Smooth muscle cell (in vitro differentiated cells): ENCODE results near the gene CNTN5. TPM values are rescaled to one million over a fixed set of nuclear protein-coding genes. Genes with fewer than 3 reads are reported as not detected.

Experiments
- DNase-seq: peaks from one replicate; lab custom pipeline; 2025; ENCODE audit not compliant: unreplicated experiment; lab: John Stamatoyannopoulos, UW
- H2AFZ ChIP-seq: fragments of 200-600 bp; sonication (generic); 2 replicates; pipeline ENCODE4 v1.6.0; 2016; ENCODE audit warnings: antibody characterized with exemption, low read depth, mild to moderate bottlenecking
- H3F3A ChIP-seq: fragments of 200-600 bp; sonication (generic); 2 replicates; pipeline ENCODE4 v1.6.0; 2017; ENCODE audit warnings: antibody characterized with exemption, low read depth
- H3K27ac ChIP-seq: fragments of 200-600 bp; sonication (generic); 2 replicates; pipeline ENCODE4 v1.5.1; 2016; ENCODE audit warnings: low read depth, mild to moderate bottlenecking
- H3K27me3 ChIP-seq: fragments of 200-600 bp; sonication (generic); 2 replicates; pipeline ENCODE4 v1.6.1; 2016; ENCODE audit warnings: low read depth, mild to moderate bottlenecking
- H3K36me3 ChIP-seq: fragments of 200-600 bp; sonication (generic); 2 replicates; pipeline ENCODE4 v1.5.1; 2016; ENCODE audit warnings: low read depth
- H3K4me1 ChIP-seq: fragments of 200-600 bp; sonication (generic); 2 replicates; pipeline ENCODE4 v1.5.1; 2016; ENCODE audit warnings: low read depth
- H3K4me2 ChIP-seq: fragments of 200-600 bp; sonication (generic); 2 replicates; pipeline ENCODE4 v1.6.0; 2016; ENCODE audit warnings: mild to moderate bottlenecking
- H3K4me3 ChIP-seq: fragments of 200-600 bp; sonication (generic); 2 replicates; pipeline ENCODE4 v1.5.1; 2016; ENCODE audit warnings: mild to moderate bottlenecking
- H3K79me2 ChIP-seq: fragments of 200-600 bp; sonication (generic); 2 replicates; pipeline ENCODE4 v1.6.0; 2016; ENCODE audit warnings: low read depth, mild to moderate bottlenecking
- H3K9ac ChIP-seq: fragments of 200-600 bp; sonication (generic); 2 replicates; pipeline ENCODE4 v1.6.0; 2016; ENCODE audit warnings: low read depth
- H3K9me3 ChIP-seq: fragments of 200-600 bp; sonication (generic); replicated peaks from 2 replicates; pipeline ENCODE4 v1.5.1; 2016; ENCODE audit warnings: low read depth
- H4K20me1 ChIP-seq: fragments of 200-600 bp; sonication (generic); 2 replicates; pipeline ENCODE4 v1.6.0; 2016; ENCODE audit warnings: low read depth
- WGBS: methylation state at CpG from one replicate; pipeline ENCODE4 v1.1.7; 2016; ENCODE audit warnings: low lambda C conversion rate; 5-methylcytosine and 5-hydroxymethylcytosine counted together
- polyA plus RNA-seq: library from polyadenylated mRNA; unstranded; fragments of >200 nt; fragmentation: Nextera tagmentation; extraction: Ambion mirVana; gene quantifications from 2 replicates; pipeline ENCODE4 v1.2.1, GENCODE V29; 2016
- total RNA-seq: library from RNA; depleted of rRNA; stranded (reverse); fragments of >200 nt; gene quantifications from 2 replicates; pipeline ENCODE4 v1.2.3, GENCODE V29; 2014
- TF ChIP-seq, protein P1 (sequence below): fragments of 200-600 bp; sonication (generic); IDR thresholded peaks from 2 replicates; pipeline ENCODE4 v1.5.1; 2017; ENCODE audit warnings: borderline replicate concordance, mild to moderate bottlenecking, antibody characterized with exemption; ENCODE audit not compliant: insufficient read depth, poor library complexity, severe bottlenecking

The CNTN5 gene
- total and polyA plus RNA-seq, 2 experiments from 2014 or later, result 0.97 to 3.1 TPM

DNA sequence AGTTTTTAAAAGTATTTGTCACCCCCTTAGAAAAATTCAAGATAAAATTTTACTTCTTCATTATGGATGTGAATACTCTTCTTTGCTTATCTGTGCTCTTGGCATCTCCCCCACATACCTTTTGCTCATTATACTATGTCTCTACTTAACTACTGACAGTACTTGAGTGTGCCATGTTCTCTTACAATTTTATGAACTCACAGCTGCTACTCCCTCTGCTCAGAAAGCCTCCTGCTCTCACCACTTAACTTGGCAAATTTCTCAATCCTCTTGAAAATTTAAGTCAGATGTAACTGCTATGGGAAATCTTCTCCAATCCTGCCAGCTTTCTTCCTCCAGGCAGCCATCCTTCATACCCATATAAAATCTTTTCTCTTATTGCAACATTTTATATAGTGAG is 163.4 kb downstream of the CNTN5 start:
- H3K27ac ChIP-seq, result no peak overlapping the region
- no peaks in the 10 kb centered on the region for H3F3A ChIP-seq
- H3K9me3 ChIP-seq, result no peaks in the 10 kb centered on the region
- no peaks in the 10 kb centered on the region for H4K20me1 ChIP-seq
- H3K4me2 ChIP-seq, result no peak overlapping the region
- no peaks in the 10 kb centered on the region for H3K27me3 ChIP-seq
- H3K9ac ChIP-seq, result no peak overlapping the region
- TF ChIP-seq, protein P1, sequence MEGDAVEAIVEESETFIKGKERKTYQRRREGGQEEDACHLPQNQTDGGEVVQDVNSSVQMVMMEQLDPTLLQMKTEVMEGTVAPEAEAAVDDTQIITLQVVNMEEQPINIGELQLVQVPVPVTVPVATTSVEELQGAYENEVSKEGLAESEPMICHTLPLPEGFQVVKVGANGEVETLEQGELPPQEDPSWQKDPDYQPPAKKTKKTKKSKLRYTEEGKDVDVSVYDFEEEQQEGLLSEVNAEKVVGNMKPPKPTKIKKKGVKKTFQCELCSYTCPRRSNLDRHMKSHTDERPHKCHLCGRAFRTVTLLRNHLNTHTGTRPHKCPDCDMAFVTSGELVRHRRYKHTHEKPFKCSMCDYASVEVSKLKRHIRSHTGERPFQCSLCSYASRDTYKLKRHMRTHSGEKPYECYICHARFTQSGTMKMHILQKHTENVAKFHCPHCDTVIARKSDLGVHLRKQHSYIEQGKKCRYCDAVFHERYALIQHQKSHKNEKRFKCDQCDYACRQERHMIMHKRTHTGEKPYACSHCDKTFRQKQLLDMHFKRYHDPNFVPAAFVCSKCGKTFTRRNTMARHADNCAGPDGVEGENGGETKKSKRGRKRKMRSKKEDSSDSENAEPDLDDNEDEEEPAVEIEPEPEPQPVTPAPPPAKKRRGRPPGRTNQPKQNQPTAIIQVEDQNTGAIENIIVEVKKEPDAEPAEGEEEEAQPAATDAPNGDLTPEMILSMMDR, result no peak
- no peak overlapping the region for H3K4me3 ChIP-seq
- no peak for DNase-seq
- no peaks in the 10 kb centered on the region for H3K79me2 ChIP-seq
- no peaks in the 10 kb centered on the region for H3K4me1 ChIP-seq
- no peaks in the 10 kb centered on the region for H3K36me3 ChIP-seq
- H2AFZ ChIP-seq, result no peak overlapping the region

DNA sequence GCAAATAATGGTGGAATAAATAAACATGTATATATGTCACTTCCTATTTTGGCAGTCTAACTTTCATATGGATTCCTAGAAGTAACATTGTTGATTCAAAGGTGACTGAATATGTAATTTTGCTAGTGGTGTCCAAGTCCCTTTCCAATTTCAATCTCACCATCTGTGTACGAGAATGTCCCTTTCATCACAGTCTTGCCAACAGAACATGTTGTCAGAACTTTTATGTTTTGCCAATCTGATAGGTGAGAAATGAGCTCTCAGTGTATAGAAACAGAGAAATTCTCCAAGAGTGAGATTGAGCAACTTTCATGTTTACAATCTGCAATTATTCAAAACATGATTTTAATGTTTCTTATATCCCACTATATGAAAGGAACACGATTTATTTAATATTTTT is 167.5 kb downstream of the CNTN5 start:
- Histone ChIP-seq H4K20me1 (no peaks in the 10 kb centered on the region), H3K4me1 (no peaks in the 10 kb centered on the region), H3K36me3 (no peaks in the 10 kb centered on the region), H3K4me3 (no peak overlapping the region), H3K9ac (no peak overlapping the region), H3K27ac (no peak overlapping the region), H3K27me3 (no peaks in the 10 kb centered on the region), H3K9me3 (no peaks in the 10 kb centered on the region), H3F3A (no peaks in the 10 kb centered on the region), H3K79me2 (no peaks in the 10 kb centered on the region), H2AFZ (no peak overlapping the region), H3K4me2 (no peak overlapping the region)
- WGBS, result 86% methylated on average over 2 of the region's 2 CpGs
- DNase-seq, result no peak
- TF ChIP-seq, protein P1, result no peak

DNA sequence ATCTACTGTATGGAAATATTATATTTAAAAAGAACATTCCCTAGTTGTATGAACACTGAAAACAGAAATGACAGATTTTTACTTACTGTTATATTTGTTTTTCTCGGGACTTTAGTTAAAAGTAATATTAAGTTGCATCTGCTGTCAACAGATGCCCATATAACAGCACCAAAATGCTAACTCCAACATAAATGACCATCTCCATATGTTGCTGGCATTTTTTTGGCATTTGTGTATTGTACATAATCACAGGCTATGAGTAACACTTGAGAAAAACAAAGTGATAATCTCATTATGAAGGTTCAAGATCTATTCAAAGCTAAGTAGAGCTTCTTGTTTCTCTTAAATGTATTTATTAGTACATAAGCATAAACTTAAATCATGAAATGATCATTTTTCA is 172.0 kb downstream of the CNTN5 start:
- H3K79me2 ChIP-seq, result no peaks in the 10 kb centered on the region
- H3K4me3 ChIP-seq, result no peak overlapping the region
- no peaks in the 10 kb centered on the region for H3K9me3 ChIP-seq
- no peak overlapping the region for H3K9ac ChIP-seq
- H3K4me2 ChIP-seq, result no peak overlapping the region
- WGBS, result 100% methylated on average over 1 of the region's 1 CpG
- no peak overlapping the region for H3K27ac ChIP-seq
- H4K20me1 ChIP-seq, result no peaks in the 10 kb centered on the region
- H3K36me3 ChIP-seq, result no peaks in the 10 kb centered on the region
- no peaks in the 10 kb centered on the region for H3F3A ChIP-seq
- DNase-seq, result no peak
- H3K4me1 ChIP-seq, result no peaks in the 10 kb centered on the region
- no peak overlapping the region for H2AFZ ChIP-seq
- H3K27me3 ChIP-seq, result no peaks in the 10 kb centered on the region
- TF ChIP-seq, protein P1, result no peak

DNA sequence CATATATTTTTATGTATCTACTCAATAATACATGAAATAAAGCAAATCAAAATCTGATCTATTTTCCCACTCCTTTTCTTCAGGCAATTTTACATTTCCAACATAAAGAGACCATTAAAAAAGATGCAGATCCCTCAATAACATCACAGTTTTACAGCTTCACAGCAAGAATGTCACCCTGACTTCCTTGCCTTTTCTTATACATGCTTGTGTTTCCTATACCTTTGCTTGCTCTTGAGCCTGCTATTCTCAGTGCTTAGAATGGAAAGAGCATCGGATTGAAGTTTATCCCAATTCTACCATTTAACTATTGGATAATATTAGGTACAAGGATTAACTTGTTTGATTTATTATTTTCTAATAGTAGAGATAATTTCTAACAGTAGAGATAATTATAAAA is 176.7 kb downstream of the CNTN5 start:
- H3K4me3 ChIP-seq, result no peak overlapping the region
- H4K20me1 ChIP-seq, result no peaks in the 10 kb centered on the region
- H3K27ac ChIP-seq, result no peak overlapping the region
- no peaks in the 10 kb centered on the region for H3K9me3 ChIP-seq
- WGBS, result 62% methylated on average over 1 of the region's 1 CpG
- no peaks in the 10 kb centered on the region for H3K36me3 ChIP-seq
- no peak for DNase-seq
- TF ChIP-seq, protein P1, result no peak
- H3K4me2 ChIP-seq, result no peak overlapping the region
- no peaks in the 10 kb centered on the region for H3K79me2 ChIP-seq
- H2AFZ ChIP-seq, result no peak overlapping the region
- no peaks in the 10 kb centered on the region for H3K27me3 ChIP-seq
- no peak overlapping the region for H3K9ac ChIP-seq
- no peaks in the 10 kb centered on the region for H3K4me1 ChIP-seq
- no peaks in the 10 kb centered on the region for H3F3A ChIP-seq
